ENCODE results near the gene DNAJC17. TPM values are rescaled to one million over a fixed set of nuclear protein-coding genes. Genes with fewer than 3 reads are reported as not detected.

Gene DNAJC17
- total RNA-seq, 2 experiments from 2014 or later: 24.2 to 39.9 TPM

DNA sequence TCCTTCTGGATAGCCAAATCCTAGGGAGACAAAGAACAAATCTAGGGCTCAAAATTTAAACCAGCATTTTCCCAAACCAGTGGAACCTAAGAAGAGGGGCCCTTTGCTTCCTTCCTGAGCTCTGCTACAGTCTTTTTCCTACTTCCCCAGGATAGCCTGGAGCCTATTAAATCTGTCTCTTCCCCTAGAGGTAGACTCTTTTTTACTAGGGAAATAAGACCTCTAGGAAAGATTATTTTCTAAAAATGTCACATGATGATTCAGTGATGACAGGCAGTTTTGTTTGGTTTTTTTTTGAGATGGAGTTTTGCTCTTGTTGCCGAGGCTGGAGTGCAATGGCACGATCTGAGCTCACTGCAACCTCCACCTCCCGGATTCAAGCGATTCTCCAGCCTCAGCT lies 70.7 kb downstream of the DNAJC17 start:
- Histone ChIP-seq H3K4me2 (ENCODE audit: low read length) (no peak overlapping the region), H3K36me3 (ENCODE audit: insufficient read depth, low read length) (peaks cover 100% of the 10 kb centered on the region), H3K79me2 (ENCODE audit: insufficient read depth, low read depth, low read length) (no peaks in the 10 kb centered on the region), H3K9me3 (ENCODE audit: low read length) (no peaks in the 10 kb centered on the region), H2AFZ (ENCODE audit: low read length) (no peak overlapping the region), H3K4me1 (ENCODE audit: insufficient read depth, low read length, poor library complexity, severe bottlenecking) (no peaks in the 10 kb centered on the region), H3K27ac (ENCODE audit: low read depth, low read length, poor library complexity, severe bottlenecking) (no peak overlapping the region), H3K4me3 (ENCODE audit: low read depth, low read length, poor library complexity, severe bottlenecking) (no peak overlapping the region), H4K20me1 (ENCODE audit: insufficient read depth, low read length) (no peaks in the 10 kb centered on the region), H3K9me2 (ENCODE audit: insufficient read depth, low read length) (no peaks in the 10 kb centered on the region)
- intact Hi-C loops (cut with micrococcal nuclease; ENCODE audit: unreplicated experiment): no loop called here
- TF ChIP-seq EZH2phosphoT487 (IDR thresholded peaks at IDR 0.05; ENCODE audit: borderline replicate concordance, low read depth, low read length): no peak
- TF ChIP-seq, protein P1, sequence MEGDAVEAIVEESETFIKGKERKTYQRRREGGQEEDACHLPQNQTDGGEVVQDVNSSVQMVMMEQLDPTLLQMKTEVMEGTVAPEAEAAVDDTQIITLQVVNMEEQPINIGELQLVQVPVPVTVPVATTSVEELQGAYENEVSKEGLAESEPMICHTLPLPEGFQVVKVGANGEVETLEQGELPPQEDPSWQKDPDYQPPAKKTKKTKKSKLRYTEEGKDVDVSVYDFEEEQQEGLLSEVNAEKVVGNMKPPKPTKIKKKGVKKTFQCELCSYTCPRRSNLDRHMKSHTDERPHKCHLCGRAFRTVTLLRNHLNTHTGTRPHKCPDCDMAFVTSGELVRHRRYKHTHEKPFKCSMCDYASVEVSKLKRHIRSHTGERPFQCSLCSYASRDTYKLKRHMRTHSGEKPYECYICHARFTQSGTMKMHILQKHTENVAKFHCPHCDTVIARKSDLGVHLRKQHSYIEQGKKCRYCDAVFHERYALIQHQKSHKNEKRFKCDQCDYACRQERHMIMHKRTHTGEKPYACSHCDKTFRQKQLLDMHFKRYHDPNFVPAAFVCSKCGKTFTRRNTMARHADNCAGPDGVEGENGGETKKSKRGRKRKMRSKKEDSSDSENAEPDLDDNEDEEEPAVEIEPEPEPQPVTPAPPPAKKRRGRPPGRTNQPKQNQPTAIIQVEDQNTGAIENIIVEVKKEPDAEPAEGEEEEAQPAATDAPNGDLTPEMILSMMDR (conservative IDR thresholded peaks at IDR 0.05; ENCODE audit: low read length): no peak
- DNase-seq (ENCODE audit: low spot score): no peak
- ChIA-PET CTCF (ENCODE audit: unreplicated experiment) (no interaction called here), POLR2A (interaction anchor here (0.7 kb wide), 2 partner anchors 134 to 273 kb away, joined by 3 read pairs; no protein-coding TSS in a partner anchor)
- no TSS peak for BruUV-seq (replicated peaks)

DNA sequence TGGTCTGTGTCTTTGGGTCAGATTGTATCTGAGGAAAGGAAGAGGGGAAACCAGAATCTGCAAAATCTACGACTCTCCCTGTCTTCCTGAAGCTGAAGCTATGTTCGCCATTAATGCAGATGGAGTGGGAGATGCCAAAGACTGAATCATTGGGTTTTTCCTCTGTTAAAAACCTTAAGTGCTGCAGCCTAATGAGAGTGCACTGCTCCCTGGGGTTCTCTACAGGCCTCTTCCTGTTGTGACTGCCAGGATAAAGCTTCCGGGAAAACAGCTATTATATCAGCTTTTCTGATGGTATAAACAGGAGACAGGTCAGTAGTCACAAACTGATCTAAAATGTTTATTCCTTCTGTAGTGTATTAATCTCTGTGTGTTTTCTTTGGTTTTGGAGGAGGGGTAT lies 76.2 kb downstream of the DNAJC17 start:
- Histone ChIP-seq H2AFZ (ENCODE audit: low read length) (no peak overlapping the region), H3K27ac (ENCODE audit: low read depth, low read length, poor library complexity, severe bottlenecking) (no peak overlapping the region), H3K79me2 (ENCODE audit: insufficient read depth, low read depth, low read length) (no peaks in the 10 kb centered on the region), H4K20me1 (ENCODE audit: insufficient read depth, low read length) (no peaks in the 10 kb centered on the region), H3K36me3 (ENCODE audit: insufficient read depth, low read length) (peaks cover 89% of the 10 kb centered on the region), H3K4me2 (ENCODE audit: low read length) (no peak overlapping the region), H3K9me3 (ENCODE audit: low read length) (no peaks in the 10 kb centered on the region), H3K4me1 (ENCODE audit: insufficient read depth, low read length, poor library complexity, severe bottlenecking) (no peaks in the 10 kb centered on the region), H3K4me3 (ENCODE audit: low read depth, low read length, poor library complexity, severe bottlenecking) (no peak overlapping the region), H3K9me2 (ENCODE audit: insufficient read depth, low read length) (no peaks in the 10 kb centered on the region)
- DNase-seq (ENCODE audit: low spot score): no peak
- POLR2A ChIA-PET: interaction anchor here (0.5 to 1.2 kb wide), 4 partner anchors 22 to 508 kb away, joined by 4 to 5 read pairs (median 4); no protein-coding TSS in a partner anchor
- BruUV-seq (replicated peaks): no TSS peak
- TF ChIP-seq EZH2phosphoT487 (IDR thresholded peaks at IDR 0.05; ENCODE audit: borderline replicate concordance, low read depth, low read length): no peak
- TF ChIP-seq, protein P1 (conservative IDR thresholded peaks at IDR 0.05; ENCODE audit: low read length): no peak
- CTCF ChIA-PET (ENCODE audit: unreplicated experiment): no interaction called here
- intact Hi-C loops (cut with micrococcal nuclease; ENCODE audit: unreplicated experiment): no loop called here

DNA sequence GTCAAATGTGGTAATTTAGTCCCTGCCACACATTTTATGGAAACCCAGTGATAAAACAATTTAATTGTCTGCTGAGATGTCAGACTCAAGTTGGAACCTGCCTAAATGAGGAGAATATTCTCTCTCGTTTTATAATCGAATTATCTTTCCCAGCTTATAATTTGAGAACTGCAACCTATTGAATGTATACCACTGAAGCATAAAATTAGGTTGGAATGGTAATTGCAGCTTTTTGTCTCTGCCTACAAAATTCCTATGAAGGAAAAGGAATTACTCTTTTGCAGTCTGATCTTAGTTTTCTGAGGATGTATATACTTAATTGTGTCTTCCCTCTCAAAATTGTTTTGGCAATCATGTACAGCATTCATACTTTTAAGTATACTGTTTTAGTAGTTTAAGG lies 83.4 kb downstream of the DNAJC17 start:
- Histone ChIP-seq H4K20me1 (ENCODE audit: insufficient read depth, low read length) (no peaks in the 10 kb centered on the region), H3K27ac (ENCODE audit: low read depth, low read length, poor library complexity, severe bottlenecking) (no peak overlapping the region), H3K4me2 (ENCODE audit: low read length) (no peak overlapping the region), H3K4me1 (ENCODE audit: insufficient read depth, low read length, poor library complexity, severe bottlenecking) (no peaks in the 10 kb centered on the region), H3K4me3 (ENCODE audit: low read depth, low read length, poor library complexity, severe bottlenecking) (no peak overlapping the region), H3K36me3 (ENCODE audit: insufficient read depth, low read length) (peaks cover 85% of the 10 kb centered on the region), H2AFZ (ENCODE audit: low read length) (no peak overlapping the region), H3K9me2 (ENCODE audit: insufficient read depth, low read length) (no peaks in the 10 kb centered on the region), H3K79me2 (ENCODE audit: insufficient read depth, low read depth, low read length) (no peaks in the 10 kb centered on the region), H3K9me3 (ENCODE audit: low read length) (no peaks in the 10 kb centered on the region)
- ChIA-PET POLR2A (interaction anchor here (0.6 to 1.0 kb wide), 5 partner anchors 15 to 159 kb away, joined by 3 to 6 read pairs (median 4); partner anchors contain the start of gene CCDC32), CTCF (ENCODE audit: unreplicated experiment) (interaction anchor here (0.9 kb wide), 1 partner anchor 23 kb away, joined by 4 read pairs; no protein-coding TSS in a partner anchor)
- no peak for DNase-seq (ENCODE audit: low spot score)
- intact Hi-C loops (cut with micrococcal nuclease; ENCODE audit: unreplicated experiment): no loop called here
- TF ChIP-seq, protein P1 (conservative IDR thresholded peaks at IDR 0.05; ENCODE audit: low read length): no peak
- no peak for TF ChIP-seq EZH2phosphoT487 (IDR thresholded peaks at IDR 0.05; ENCODE audit: borderline replicate concordance, low read depth, low read length)
- BruUV-seq (replicated peaks): no TSS peak

Data from OCI-LY7 (cell line).